RWPE2 (cell line): Measurements from ENCODE around the gene TMEM130.
A peak's percentile ranks its signal among the peaks of the same experiment; 100 is the strongest.

ENCODE experiments used
- ATAC-seq: fragments of 200-7000 bp; cut with Tn5 transposase; 3 replicates; pipeline ENCODE4 v1.9.1; 2021; ENCODE audit warnings: low read depth
- DNase-seq: peaks from one replicate; pipeline ENCODE4 v3.0.0-alpha.2; 2020; ENCODE audit warnings: low spot score
- H3K27ac ChIP-seq: fragments of 450-650 bp; 2 replicates; pipeline ENCODE4 v1.5.1; 2017; ENCODE audit warnings: mild to moderate bottlenecking; ENCODE audit not compliant: poor library complexity, severe bottlenecking
- H3K27me3 ChIP-seq: fragments of 250-450 bp; sonication (Bioruptor Pico); 2 replicates; pipeline ENCODE4 v1.5.1; 2021; ENCODE audit warnings: mild to moderate bottlenecking, moderate library complexity; ENCODE audit not compliant: insufficient read depth, poor library complexity, severe bottlenecking
- H3K36me3 ChIP-seq: fragments of 250-450 bp; sonication (Bioruptor Pico); 2 replicates; pipeline ENCODE4 v1.5.1; 2020; ENCODE audit warnings: low read depth, mild to moderate bottlenecking, moderate library complexity
- H3K4me1 ChIP-seq: fragments of 250-450 bp; sonication (Bioruptor Pico); 2 replicates; pipeline ENCODE4 v1.5.1; 2021; ENCODE audit warnings: mild to moderate bottlenecking, moderate library complexity; ENCODE audit not compliant: insufficient read depth, poor library complexity, severe bottlenecking
- H3K4me3 ChIP-seq: fragments of 250-450 bp; sonication (Bioruptor Pico); 2 replicates; pipeline ENCODE4 v1.5.1; 2021; ENCODE audit warnings: mild to moderate bottlenecking, moderate library complexity; ENCODE audit not compliant: severe bottlenecking
- H3K9me3 ChIP-seq: fragments of 250-450 bp; sonication (Bioruptor Pico); 2 replicates; pipeline ENCODE4 v1.5.1; 2021; ENCODE audit warnings: mild to moderate bottlenecking, moderate library complexity; ENCODE audit not compliant: severe bottlenecking
- TF ChIP-seq, protein P1 (sequence below): fragments of 450-650 bp; IDR thresholded peaks from one replicate; pipeline ENCODE4 v1.5.1; 2017; ENCODE audit warnings: mild to moderate bottlenecking, moderate library complexity; ENCODE audit not compliant: poor library complexity, severe bottlenecking

The TMEM130 gene, protein sequence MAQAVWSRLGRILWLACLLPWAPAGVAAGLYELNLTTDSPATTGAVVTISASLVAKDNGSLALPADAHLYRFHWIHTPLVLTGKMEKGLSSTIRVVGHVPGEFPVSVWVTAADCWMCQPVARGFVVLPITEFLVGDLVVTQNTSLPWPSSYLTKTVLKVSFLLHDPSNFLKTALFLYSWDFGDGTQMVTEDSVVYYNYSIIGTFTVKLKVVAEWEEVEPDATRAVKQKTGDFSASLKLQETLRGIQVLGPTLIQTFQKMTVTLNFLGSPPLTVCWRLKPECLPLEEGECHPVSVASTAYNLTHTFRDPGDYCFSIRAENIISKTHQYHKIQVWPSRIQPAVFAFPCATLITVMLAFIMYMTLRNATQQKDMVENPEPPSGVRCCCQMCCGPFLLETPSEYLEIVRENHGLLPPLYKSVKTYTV

DNA sequence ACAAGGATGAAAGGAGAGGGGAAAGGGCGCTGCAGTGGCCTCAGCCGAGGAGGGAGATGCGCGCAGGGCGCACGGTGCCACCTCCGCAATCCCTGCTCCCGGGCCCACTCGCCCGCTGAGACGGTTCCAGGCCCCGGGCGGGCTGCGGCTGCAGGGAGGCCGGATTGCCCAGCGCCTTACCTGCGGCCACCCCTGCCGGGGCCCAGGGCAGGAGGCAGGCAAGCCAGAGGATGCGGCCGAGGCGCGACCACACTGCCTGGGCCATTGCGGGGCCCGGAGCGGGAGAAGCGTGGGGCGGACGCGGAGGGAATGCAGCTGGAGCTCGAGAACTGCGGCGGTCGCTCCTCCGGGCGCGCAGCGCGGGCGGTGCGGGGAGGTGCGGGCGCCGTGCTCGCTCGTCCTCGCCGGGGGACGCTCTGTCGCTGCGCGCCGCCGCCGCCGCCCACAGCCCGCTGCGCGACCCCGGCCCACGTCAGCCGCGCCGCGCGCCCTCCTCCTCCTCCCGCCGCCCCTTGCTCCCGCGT, at the start of gene TMEM130:
TMEM130 (minus strand) TSS at position 418 of the 524 bp plus-strand sequence; CDS start at position 265, 153 bp downstream.
- TF ChIP-seq, protein P1, sequence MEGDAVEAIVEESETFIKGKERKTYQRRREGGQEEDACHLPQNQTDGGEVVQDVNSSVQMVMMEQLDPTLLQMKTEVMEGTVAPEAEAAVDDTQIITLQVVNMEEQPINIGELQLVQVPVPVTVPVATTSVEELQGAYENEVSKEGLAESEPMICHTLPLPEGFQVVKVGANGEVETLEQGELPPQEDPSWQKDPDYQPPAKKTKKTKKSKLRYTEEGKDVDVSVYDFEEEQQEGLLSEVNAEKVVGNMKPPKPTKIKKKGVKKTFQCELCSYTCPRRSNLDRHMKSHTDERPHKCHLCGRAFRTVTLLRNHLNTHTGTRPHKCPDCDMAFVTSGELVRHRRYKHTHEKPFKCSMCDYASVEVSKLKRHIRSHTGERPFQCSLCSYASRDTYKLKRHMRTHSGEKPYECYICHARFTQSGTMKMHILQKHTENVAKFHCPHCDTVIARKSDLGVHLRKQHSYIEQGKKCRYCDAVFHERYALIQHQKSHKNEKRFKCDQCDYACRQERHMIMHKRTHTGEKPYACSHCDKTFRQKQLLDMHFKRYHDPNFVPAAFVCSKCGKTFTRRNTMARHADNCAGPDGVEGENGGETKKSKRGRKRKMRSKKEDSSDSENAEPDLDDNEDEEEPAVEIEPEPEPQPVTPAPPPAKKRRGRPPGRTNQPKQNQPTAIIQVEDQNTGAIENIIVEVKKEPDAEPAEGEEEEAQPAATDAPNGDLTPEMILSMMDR = no peak
- Histone ChIP-seq H3K4me1 (no peaks in the 10 kb centered on the region), H3K4me3 (peak within 1 kb of the TSS; percentile 26), H3K27me3 (peaks cover 20% of the 10 kb centered on the region), H3K27ac (no peak within 1 kb of the TSS), H3K36me3 (no peaks in the 10 kb centered on the region), H3K9me3 (no peaks in the 10 kb centered on the region)
- DNase-seq = no peak
- ATAC-seq = peak; percentile 53

DNA sequence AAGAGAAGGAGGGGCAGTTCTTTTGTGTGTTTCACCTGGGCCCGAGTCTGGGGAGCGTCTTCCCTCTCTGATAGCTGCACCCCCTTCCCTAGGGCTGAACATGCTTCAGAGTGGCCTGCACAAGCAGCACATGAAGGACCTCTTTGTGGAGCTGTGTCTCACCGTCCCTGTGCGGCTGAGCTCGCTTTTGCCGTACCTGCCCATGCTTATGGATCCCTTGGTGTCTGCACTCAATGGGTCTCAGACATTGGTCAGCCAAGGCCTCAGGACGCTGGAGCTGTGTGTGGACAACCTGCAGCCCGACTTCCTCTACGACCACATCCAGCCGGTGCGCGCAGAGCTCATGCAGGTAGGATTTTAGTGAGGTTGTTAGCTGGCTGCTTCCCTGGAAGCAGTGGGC, 47.5 kb upstream of the TMEM130 start:
- no peak overlapping the region for H3K27ac ChIP-seq
- H3K4me1 ChIP-seq = no peaks in the 10 kb centered on the region
- no peaks in the 10 kb centered on the region for H3K9me3 ChIP-seq
- ATAC-seq (no peak), DNase-seq (no peak)
- TF ChIP-seq, protein P1 = no peak
- no peaks in the 10 kb centered on the region for H3K27me3 ChIP-seq
- H3K36me3 ChIP-seq = peaks cover 73% of the 10 kb centered on the region
- H3K4me3 ChIP-seq = no peak overlapping the region

DNA sequence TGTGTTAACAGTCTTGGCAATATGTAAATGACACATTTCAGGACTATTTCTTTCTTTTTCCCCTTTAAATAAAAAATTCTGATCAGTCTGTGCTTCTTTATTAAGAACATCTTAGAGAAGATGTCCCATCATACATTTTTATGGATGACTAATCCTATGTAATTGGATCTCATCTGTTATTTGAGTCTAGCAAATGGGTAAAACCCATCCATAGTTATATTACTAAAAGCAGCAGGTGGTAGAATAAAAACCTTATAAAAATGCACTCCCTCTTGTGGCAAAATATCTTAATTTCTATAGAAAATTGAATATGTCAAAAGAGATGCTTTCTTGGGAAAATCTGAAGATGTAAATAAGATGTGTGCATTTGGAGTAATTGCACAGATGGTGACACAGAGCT, 43.8 kb upstream of the TMEM130 start:
- Histone ChIP-seq H3K27me3 (no peaks in the 10 kb centered on the region), H3K27ac (no peak overlapping the region), H3K4me3 (no peak overlapping the region), H3K36me3 (peaks cover 82% of the 10 kb centered on the region), H3K4me1 (no peaks in the 10 kb centered on the region), H3K9me3 (no peaks in the 10 kb centered on the region)
- ATAC-seq (no peak), DNase-seq (no peak)
- TF ChIP-seq, protein P1 = peak; percentile 23

DNA sequence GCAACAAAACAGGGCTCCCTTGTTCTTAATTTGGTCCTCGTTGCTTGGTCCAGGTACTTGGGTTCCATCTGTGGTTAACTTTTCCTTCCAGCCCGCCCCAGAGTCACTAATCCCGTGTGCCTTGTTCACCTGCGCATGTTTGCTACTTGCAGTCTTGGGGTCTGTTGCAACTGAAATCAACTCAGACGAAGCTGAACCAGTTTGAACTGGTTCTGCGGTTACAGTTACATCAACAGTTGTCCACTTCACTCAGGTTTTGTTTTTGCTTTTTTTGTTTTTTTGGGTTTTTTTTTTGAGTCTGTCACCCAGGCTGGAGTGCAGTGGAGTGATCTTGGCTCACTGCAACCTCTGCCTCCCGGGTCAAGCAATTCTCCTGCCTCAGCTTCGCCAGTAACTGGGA, 43.2 kb upstream of the TMEM130 start:
- no peaks in the 10 kb centered on the region for H3K9me3 ChIP-seq
- ATAC-seq (no peak), DNase-seq (no peak)
- no peak overlapping the region for H3K27ac ChIP-seq
- no peaks in the 10 kb centered on the region for H3K27me3 ChIP-seq
- H3K4me3 ChIP-seq = no peak overlapping the region
- H3K36me3 ChIP-seq = peaks cover 87% of the 10 kb centered on the region
- no peaks in the 10 kb centered on the region for H3K4me1 ChIP-seq
- TF ChIP-seq, protein P1 = no peak

DNA sequence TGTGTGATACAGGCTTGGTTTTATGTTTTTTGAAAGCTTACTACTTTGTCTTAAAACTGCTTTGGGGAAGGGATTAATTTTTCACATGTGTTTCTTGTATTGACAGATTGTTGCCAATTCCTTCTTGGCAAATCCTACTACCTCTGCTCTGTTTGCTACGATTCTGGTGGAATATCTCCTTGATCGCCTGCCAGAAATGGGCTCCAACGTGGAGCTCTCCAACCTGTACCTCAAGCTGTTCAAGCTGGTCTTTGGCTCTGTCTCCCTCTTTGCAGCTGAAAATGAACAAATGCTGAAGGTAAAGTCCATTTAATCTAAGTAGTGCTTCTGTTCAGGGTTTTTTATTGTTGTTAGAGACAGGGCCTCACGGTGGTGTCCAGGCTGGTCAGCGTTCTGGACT, 42.1 kb upstream of the TMEM130 start:
- H3K27me3 ChIP-seq = no peaks in the 10 kb centered on the region
- peaks cover 86% of the 10 kb centered on the region for H3K36me3 ChIP-seq
- ATAC-seq = no peak
- no peak for DNase-seq
- TF ChIP-seq, protein P1 = no peak
- no peak overlapping the region for H3K4me3 ChIP-seq
- no peaks in the 10 kb centered on the region for H3K4me1 ChIP-seq
- H3K27ac ChIP-seq = no peak overlapping the region
- no peaks in the 10 kb centered on the region for H3K9me3 ChIP-seq
